Mesendoderm (in vitro differentiated cells): ENCODE measurements around the gene SAFB.
A peak's percentile ranks its signal among the peaks of the same experiment; 100 is the strongest.

Source experiments
- DNase-seq: peaks from one replicate; pipeline ENCODE4 v3.0.0; 2013
- H2AK5ac ChIP-seq: 2 replicates; pipeline ENCODE4 v1.6.1; 2013; ENCODE audit warnings: low read length, inconsistent platforms
- H2BK120ac ChIP-seq: 2 replicates; pipeline ENCODE4 v1.6.1; 2013; ENCODE audit warnings: low read depth, mild to moderate bottlenecking, low read length, moderate library complexity, mixed read lengths
- H2BK15ac ChIP-seq: replicated peaks from 2 replicates; pipeline ENCODE4 v1.6.1; 2013; ENCODE audit warnings: low read depth, mild to moderate bottlenecking, moderate library complexity
- H2BK5ac ChIP-seq: 2 replicates; pipeline ENCODE4 v1.6.1; 2013; ENCODE audit warnings: low read length, inconsistent platforms
- H3K18ac ChIP-seq: 2 replicates; pipeline ENCODE4 v1.6.1; 2013; ENCODE audit warnings: mild to moderate bottlenecking, low read length, mixed read lengths
- H3K23ac ChIP-seq: one replicate; pipeline ENCODE4 v1.6.1; 2013; ENCODE audit warnings: low read length
- H3K27ac ChIP-seq: 2 replicates; pipeline ENCODE4 v1.5.1; 2013; ENCODE audit warnings: low read depth, mild to moderate bottlenecking, inconsistent platforms, low read length, moderate library complexity
- H3K27me3 ChIP-seq: 2 replicates; pipeline ENCODE4 v1.6.1; 2013; ENCODE audit warnings: low read length, control low read depth, mild to moderate bottlenecking, inconsistent platforms; ENCODE audit not compliant: insufficient read depth, poor library complexity
- H3K36me3 ChIP-seq: 2 replicates; pipeline ENCODE4 v1.6.1; 2013; ENCODE audit warnings: low read length, inconsistent platforms; ENCODE audit not compliant: control insufficient read depth, insufficient read depth
- H3K4ac ChIP-seq: one replicate; pipeline ENCODE4 v1.6.1; 2013; ENCODE audit warnings: low read depth, mild to moderate bottlenecking, low read length, moderate library complexity
- H3K4me1 ChIP-seq: 2 replicates; pipeline ENCODE4 v1.6.1; 2013; ENCODE audit warnings: low read depth, low read length, inconsistent platforms; ENCODE audit not compliant: control insufficient read depth
- H3K4me2 ChIP-seq: 2 replicates; pipeline ENCODE4 v1.6.1; 2013; ENCODE audit warnings: low read length
- H3K4me3 ChIP-seq: 2 replicates; pipeline ENCODE4 v1.5.1; 2013; ENCODE audit warnings: mild to moderate bottlenecking, low read length
- H3K56ac ChIP-seq: one replicate; pipeline ENCODE4 v1.6.1; 2013; ENCODE audit warnings: low read length
- H3K79me1 ChIP-seq: 2 replicates; pipeline ENCODE4 v1.6.1; 2013; ENCODE audit warnings: low read length, inconsistent platforms
- H3K79me2 ChIP-seq: 2 replicates; pipeline ENCODE4 v1.6.1; 2013; ENCODE audit warnings: mild to moderate bottlenecking, low read length; ENCODE audit not compliant: control insufficient read depth, insufficient read depth
- H3K9ac ChIP-seq: 2 replicates; pipeline ENCODE4 v1.6.1; 2013; ENCODE audit warnings: low read length, inconsistent platforms
- H4K5ac ChIP-seq: one replicate; pipeline ENCODE4 v1.6.1; 2013; ENCODE audit warnings: low read length
- H4K8ac ChIP-seq: one replicate; pipeline ENCODE4 v1.6.1; 2013; ENCODE audit warnings: low read depth, mild to moderate bottlenecking, control low read depth, low read length, moderate library complexity
- WGBS: extraction: QIAGEN DNeasy Blood & Tissue Kit; methylation state at CpG from one replicate; pipeline ENCODE4 v1.1.7; 2013; ENCODE audit warnings: low lambda C conversion rate, missing lambda C conversion rate; ENCODE audit not compliant: insufficient coverage; ENCODE audit errors: extremely low coverage; 5-methylcytosine and 5-hydroxymethylcytosine counted together

The SAFB gene

GRCh38 chr19:5588441-5588840 is 34.4 kb upstream of the SAFB start:
- H3K18ac ChIP-seq, result no peak overlapping the region
- no peak overlapping the region for H3K27ac ChIP-seq
- H3K36me3 ChIP-seq, result peaks cover 14% of the 10 kb centered on the region
- no peak overlapping the region for H3K4me3 ChIP-seq
- no CpG with 5 or more reads among the region's 10 CpGs for WGBS
- H3K4ac ChIP-seq, result no peak overlapping the region
- no peak overlapping the region for H3K56ac ChIP-seq
- no peak overlapping the region for H4K5ac ChIP-seq
- H2AK5ac ChIP-seq, result no peak overlapping the region
- H3K79me2 ChIP-seq, result no peaks in the 10 kb centered on the region
- H2BK15ac ChIP-seq, result no peak overlapping the region
- no peak overlapping the region for H2BK5ac ChIP-seq
- peaks cover 9% of the 10 kb centered on the region for H3K4me1 ChIP-seq
- no peaks in the 10 kb centered on the region for H3K79me1 ChIP-seq
- H3K27me3 ChIP-seq, result no peaks in the 10 kb centered on the region
- H3K23ac ChIP-seq, result no peak overlapping the region
- H3K9ac ChIP-seq, result no peak overlapping the region
- no peak overlapping the region for H2BK120ac ChIP-seq
- no peak overlapping the region for H3K4me2 ChIP-seq
- no peak for DNase-seq
- H4K8ac ChIP-seq, result no peak overlapping the region

GRCh38 chr19:5588906-5589676 is 33.8 kb upstream of the SAFB start:
- Histone ChIP-seq H3K4me3 (no peak overlapping the region), H2BK15ac (no peak overlapping the region), H2BK5ac (no peak overlapping the region), H3K56ac (no peak overlapping the region), H3K27ac (peak overlapping the region; percentile 24), H3K36me3 (peaks cover 16% of the 10 kb centered on the region), H3K79me2 (no peaks in the 10 kb centered on the region), H3K4ac (no peak overlapping the region), H3K18ac (no peak overlapping the region), H2BK120ac (no peak overlapping the region), H3K79me1 (no peaks in the 10 kb centered on the region), H2AK5ac (no peak overlapping the region), H3K9ac (peak overlapping the region; percentile 19), H3K23ac (no peak overlapping the region), H3K4me2 (no peak overlapping the region), H4K8ac (no peak overlapping the region), H4K5ac (no peak overlapping the region), H3K27me3 (no peaks in the 10 kb centered on the region), H3K4me1 (peaks cover 9% of the 10 kb centered on the region)
- peak; percentile 54 for DNase-seq
- no CpG with 5 or more reads among the region's 30 CpGs for WGBS

- Histone ChIP-seq H3K79me2 (no peaks in the 10 kb centered on the region), H3K18ac (no peak overlapping the region), H3K36me3 (peaks cover 16% of the 10 kb centered on the region), H3K4me1 (peaks cover 7% of the 10 kb centered on the region), H2AK5ac (no peak overlapping the region), H3K27ac (no peak overlapping the region), H4K8ac (no peak overlapping the region), H3K4me2 (no peak overlapping the region), H2BK5ac (no peak overlapping the region), H3K4ac (no peak overlapping the region), H4K5ac (no peak overlapping the region), H3K4me3 (no peak overlapping the region), H2BK120ac (no peak overlapping the region), H2BK15ac (no peak overlapping the region), H3K23ac (no peak overlapping the region), H3K79me1 (no peaks in the 10 kb centered on the region), H3K27me3 (no peaks in the 10 kb centered on the region), H3K56ac (no peak overlapping the region), H3K9ac (no peak overlapping the region)
- DNase-seq, result no peak
- WGBS, result no CpG with 5 or more reads among the region's 22 CpGs
Measured at GRCh38 chr19:5590151-5590864, 32.6 kb upstream of the SAFB start.

GRCh38 chr19:5590865-5591154 is 32.1 kb upstream of the SAFB start:
- Histone ChIP-seq H2BK120ac (no peak overlapping the region), H3K9ac (no peak overlapping the region), H3K4me2 (no peak overlapping the region), H3K4me1 (peaks cover 5% of the 10 kb centered on the region), H3K23ac (no peak overlapping the region), H3K4ac (no peak overlapping the region), H2BK15ac (no peak overlapping the region), H3K56ac (no peak overlapping the region), H4K8ac (no peak overlapping the region), H3K79me2 (no peaks in the 10 kb centered on the region), H2BK5ac (no peak overlapping the region), H3K79me1 (no peaks in the 10 kb centered on the region), H2AK5ac (no peak overlapping the region), H3K27me3 (no peaks in the 10 kb centered on the region), H3K18ac (no peak overlapping the region), H3K36me3 (peaks cover 20% of the 10 kb centered on the region), H3K27ac (no peak overlapping the region), H4K5ac (no peak overlapping the region), H3K4me3 (no peak overlapping the region)
- no CpG with 5 or more reads among the region's 9 CpGs for WGBS
- DNase-seq, result no peak

GRCh38 chr19:5591476-5591875 is 31.4 kb upstream of the SAFB start:
- Histone ChIP-seq H3K27ac (no peak overlapping the region), H3K4ac (no peak overlapping the region), H2AK5ac (no peak overlapping the region), H3K36me3 (peaks cover 20% of the 10 kb centered on the region), H2BK120ac (no peak overlapping the region), H3K9ac (no peak overlapping the region), H4K8ac (no peak overlapping the region), H3K4me1 (no peaks in the 10 kb centered on the region), H3K79me1 (no peaks in the 10 kb centered on the region), H3K4me2 (no peak overlapping the region), H3K79me2 (no peaks in the 10 kb centered on the region), H3K23ac (no peak overlapping the region), H3K4me3 (no peak overlapping the region), H3K56ac (no peak overlapping the region), H2BK15ac (no peak overlapping the region), H4K5ac (no peak overlapping the region), H3K27me3 (no peaks in the 10 kb centered on the region), H3K18ac (no peak overlapping the region), H2BK5ac (no peak overlapping the region)
- no CpG with 5 or more reads among the region's 17 CpGs for WGBS
- DNase-seq, result no peak
